Loucy (cell line): ENCODE results near the gene FNDC8.

Experiments used
- EZH2phosphoT487 ChIP-seq: fragments of 200-600 bp; IDR thresholded peaks from 2 replicates; pipeline ENCODE4 v1.6.1; 2018; ENCODE audit warnings: antibody characterized with exemption, mild to moderate bottlenecking, moderate library complexity, borderline replicate concordance
- TF ChIP-seq, protein P1 (sequence below): fragments of 200-600 bp; sonication (generic); conservative IDR thresholded peaks from 2 replicates; pipeline ENCODE4 v1.5.1; 2014; ENCODE audit warnings: mild to moderate bottlenecking, antibody characterized with exemption, low read length

DNA sequence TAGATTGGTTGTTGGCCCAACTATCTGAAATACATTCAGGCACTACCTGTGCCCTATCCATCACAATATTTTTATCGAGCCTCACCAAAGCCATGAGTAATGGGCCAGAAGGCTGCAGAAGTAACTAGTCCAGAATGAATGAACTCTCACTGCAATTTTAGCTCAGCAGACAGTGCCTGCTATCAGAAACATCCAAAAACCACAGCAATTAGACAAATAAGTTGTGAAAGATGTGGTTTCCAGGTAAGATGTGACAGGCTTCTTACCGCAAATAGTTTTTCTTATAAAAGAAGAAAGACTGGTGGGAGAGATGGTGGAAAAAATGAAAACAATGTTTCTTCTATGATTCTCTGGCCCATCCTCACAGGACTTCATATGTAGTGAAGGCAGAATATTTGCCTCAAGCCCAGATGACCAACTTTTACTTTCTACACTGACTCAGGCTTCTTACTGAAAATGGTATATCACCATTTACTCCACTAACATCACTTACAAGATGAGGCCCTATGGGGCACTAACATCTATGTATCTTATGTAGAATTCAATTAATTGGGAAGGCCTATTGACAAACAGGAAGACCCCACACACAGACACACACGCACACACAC, 48.1 kb upstream of the FNDC8 start:
- TF ChIP-seq, protein P1, sequence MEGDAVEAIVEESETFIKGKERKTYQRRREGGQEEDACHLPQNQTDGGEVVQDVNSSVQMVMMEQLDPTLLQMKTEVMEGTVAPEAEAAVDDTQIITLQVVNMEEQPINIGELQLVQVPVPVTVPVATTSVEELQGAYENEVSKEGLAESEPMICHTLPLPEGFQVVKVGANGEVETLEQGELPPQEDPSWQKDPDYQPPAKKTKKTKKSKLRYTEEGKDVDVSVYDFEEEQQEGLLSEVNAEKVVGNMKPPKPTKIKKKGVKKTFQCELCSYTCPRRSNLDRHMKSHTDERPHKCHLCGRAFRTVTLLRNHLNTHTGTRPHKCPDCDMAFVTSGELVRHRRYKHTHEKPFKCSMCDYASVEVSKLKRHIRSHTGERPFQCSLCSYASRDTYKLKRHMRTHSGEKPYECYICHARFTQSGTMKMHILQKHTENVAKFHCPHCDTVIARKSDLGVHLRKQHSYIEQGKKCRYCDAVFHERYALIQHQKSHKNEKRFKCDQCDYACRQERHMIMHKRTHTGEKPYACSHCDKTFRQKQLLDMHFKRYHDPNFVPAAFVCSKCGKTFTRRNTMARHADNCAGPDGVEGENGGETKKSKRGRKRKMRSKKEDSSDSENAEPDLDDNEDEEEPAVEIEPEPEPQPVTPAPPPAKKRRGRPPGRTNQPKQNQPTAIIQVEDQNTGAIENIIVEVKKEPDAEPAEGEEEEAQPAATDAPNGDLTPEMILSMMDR = no peak
- no peak for TF ChIP-seq EZH2phosphoT487
